ENCODE data around the gene RAB11FIP5. TPM values are rescaled to one million over a fixed set of nuclear protein-coding genes. Genes with fewer than 3 reads are reported as not detected.

Gene RAB11FIP5
- total and polyA plus RNA-seq, 2 donors (not counting 3 experiments of a cell fraction or from before 2014, with no cell fraction given): 36.6 to 47.0 TPM

DNA sequence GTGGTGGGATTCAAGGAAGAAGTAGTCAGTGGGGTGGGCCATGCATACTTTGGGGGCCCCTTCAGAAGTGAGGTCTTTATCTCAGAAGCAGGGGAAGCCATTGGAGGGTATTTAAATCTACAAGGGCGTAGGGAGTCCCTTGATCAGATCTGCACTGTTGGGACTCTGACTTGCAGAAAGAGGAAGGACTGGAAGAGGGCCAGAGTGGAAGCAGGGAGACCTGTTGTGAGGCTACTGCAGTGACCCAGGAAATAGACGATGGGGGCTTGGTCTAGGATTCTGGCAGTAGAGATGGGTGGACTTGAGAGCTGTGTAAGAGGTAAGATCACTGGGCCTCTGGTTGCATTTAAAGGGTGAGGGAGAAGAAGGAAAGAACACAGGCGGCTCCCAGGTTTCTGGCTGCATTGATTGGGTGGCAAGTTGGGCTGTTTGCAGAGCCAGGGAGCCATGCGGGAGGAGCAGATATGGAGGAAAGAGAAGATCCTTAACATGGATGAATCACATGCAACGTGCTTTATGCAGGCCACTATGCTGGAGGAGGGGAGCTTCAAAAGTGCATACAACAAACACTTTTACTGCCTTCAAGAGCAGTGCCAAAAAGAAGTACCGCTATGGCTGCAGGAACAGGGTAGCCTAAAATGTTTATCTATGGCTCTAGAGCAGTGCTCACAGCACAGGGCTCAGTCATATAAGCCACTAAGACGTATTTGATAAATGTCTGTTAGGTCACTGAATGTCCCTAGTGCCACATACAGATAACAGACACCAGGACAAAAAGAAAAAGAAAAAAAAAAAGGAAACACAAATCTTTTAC lies 43.5 kb downstream of the RAB11FIP5 start:
- peak overlapping the region; percentile 85 for H3K9ac ChIP-seq (replicated peaks; ENCODE audit: extremely low read depth, insufficient read depth, low read length)
- FAIRE-seq: no peak
- H3K79me2 ChIP-seq (ENCODE audit: control insufficient read depth, insufficient read depth, low read length): peaks cover 41% of the 10 kb centered on the region
- dilution Hi-C loops (cut with MboI; ENCODE audit: extremely low pct_ligation_motif_present, low sequenced_read_pairs) (no loop called here), intact Hi-C loops (cut with micrococcal nuclease) (no loop called here)
- H3K4me2 ChIP-seq (ENCODE audit: insufficient read depth, low read length): peak overlapping the region; percentile 78
- H2AFZ ChIP-seq (ENCODE audit: low read depth, low read length): no peak overlapping the region
- CTCF ChIA-PET: interaction anchor here (1.3 kb wide), 1 partner anchor 42 kb away, joined by 3 read pairs; no protein-coding TSS in a partner anchor
- H3K27me3 ChIP-seq (ENCODE audit: control insufficient read depth in 2 of 2, insufficient read depth in 2 of 2, low read length in 2 of 2): no peaks in the 10 kb centered on the region
- POLR2A ChIA-PET: no interaction called here
- no peaks in the 10 kb centered on the region for H3K9me1 ChIP-seq (replicated peaks; ENCODE audit: control insufficient read depth, extremely low read depth, insufficient read depth, low read length)
- H3K4me3 ChIP-seq (replicated peaks in 1 of 3; ENCODE audit: insufficient read depth in 1 of 3, low read depth in 1 of 3, low read length in 3 of 3): peak overlapping the region in 2 of 3 experiments; percentile 77 to 86
- H3K9me3 ChIP-seq (replicated peaks; ENCODE audit: control insufficient read depth, insufficient read depth, low read length): no peaks in the 10 kb centered on the region
- peaks cover 0 to 5% of the 10 kb centered on the region in 2 experiments for H3K36me3 ChIP-seq (ENCODE audit: control insufficient read depth in 2 of 2, extremely low read depth in 1 of 2, insufficient read depth in 2 of 2, low read length in 2 of 2)
- no peak overlapping the region for H3K27ac ChIP-seq (ENCODE audit: insufficient read depth, low read depth, low read length)
- H3K4me1 ChIP-seq (ENCODE audit: control insufficient read depth, extremely low read depth, insufficient read depth, low read length): peaks cover 21% of the 10 kb centered on the region
- BruUV-seq (replicated peaks): no TSS peak
- no peaks in the 10 kb centered on the region for H4K20me1 ChIP-seq (replicated peaks; ENCODE audit: control insufficient read depth, extremely low read depth, insufficient read depth, low read length)
- TF ChIP-seq GATA2 (IDR thresholded peaks at IDR 0.05; ENCODE audit: insufficient read depth, insufficient read length, low read depth, low read length): no peak
- TF ChIP-seq, protein P1, sequence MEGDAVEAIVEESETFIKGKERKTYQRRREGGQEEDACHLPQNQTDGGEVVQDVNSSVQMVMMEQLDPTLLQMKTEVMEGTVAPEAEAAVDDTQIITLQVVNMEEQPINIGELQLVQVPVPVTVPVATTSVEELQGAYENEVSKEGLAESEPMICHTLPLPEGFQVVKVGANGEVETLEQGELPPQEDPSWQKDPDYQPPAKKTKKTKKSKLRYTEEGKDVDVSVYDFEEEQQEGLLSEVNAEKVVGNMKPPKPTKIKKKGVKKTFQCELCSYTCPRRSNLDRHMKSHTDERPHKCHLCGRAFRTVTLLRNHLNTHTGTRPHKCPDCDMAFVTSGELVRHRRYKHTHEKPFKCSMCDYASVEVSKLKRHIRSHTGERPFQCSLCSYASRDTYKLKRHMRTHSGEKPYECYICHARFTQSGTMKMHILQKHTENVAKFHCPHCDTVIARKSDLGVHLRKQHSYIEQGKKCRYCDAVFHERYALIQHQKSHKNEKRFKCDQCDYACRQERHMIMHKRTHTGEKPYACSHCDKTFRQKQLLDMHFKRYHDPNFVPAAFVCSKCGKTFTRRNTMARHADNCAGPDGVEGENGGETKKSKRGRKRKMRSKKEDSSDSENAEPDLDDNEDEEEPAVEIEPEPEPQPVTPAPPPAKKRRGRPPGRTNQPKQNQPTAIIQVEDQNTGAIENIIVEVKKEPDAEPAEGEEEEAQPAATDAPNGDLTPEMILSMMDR (IDR thresholded peaks at IDR 0.05; ENCODE audit: extremely low read depth in 1 of 2, insufficient read depth in 1 of 2, low read depth in 1 of 2, low read length in 2 of 2): no peak
- no peak for DNase-seq (ENCODE audit: low read depth, low spot score)

GRCh38 chr2:73068147-73068546 lies 44.6 kb downstream of the RAB11FIP5 start:
- H3K9ac ChIP-seq (replicated peaks; ENCODE audit: extremely low read depth, insufficient read depth, low read length): no peak overlapping the region
- H3K4me1 ChIP-seq (ENCODE audit: control insufficient read depth, extremely low read depth, insufficient read depth, low read length): peaks cover 31% of the 10 kb centered on the region
- no peaks in the 10 kb centered on the region for H3K9me1 ChIP-seq (replicated peaks; ENCODE audit: control insufficient read depth, extremely low read depth, insufficient read depth, low read length)
- dilution Hi-C loops (cut with MboI; ENCODE audit: extremely low pct_ligation_motif_present, low sequenced_read_pairs) (no loop called here), intact Hi-C loops (cut with micrococcal nuclease) (no loop called here)
- H2AFZ ChIP-seq (ENCODE audit: low read depth, low read length): no peak overlapping the region
- no peaks in the 10 kb centered on the region for H3K9me3 ChIP-seq (replicated peaks; ENCODE audit: control insufficient read depth, insufficient read depth, low read length)
- no TSS peak for BruUV-seq (replicated peaks)
- H3K4me2 ChIP-seq (ENCODE audit: insufficient read depth, low read length): no peak overlapping the region
- ChIA-PET POLR2A (no interaction called here), CTCF (interaction anchor here (1.0 kb wide), 1 partner anchor 17 kb away, joined by 4 read pairs; no protein-coding TSS in a partner anchor)
- H4K20me1 ChIP-seq (replicated peaks; ENCODE audit: control insufficient read depth, extremely low read depth, insufficient read depth, low read length): no peaks in the 10 kb centered on the region
- TF ChIP-seq JUN (IDR thresholded peaks at IDR 0.05; ENCODE audit: borderline replicate concordance, insufficient read depth, insufficient read length, low read depth): no peak
- TF ChIP-seq, protein P1 (IDR thresholded peaks at IDR 0.05; ENCODE audit: extremely low read depth in 1 of 2, insufficient read depth in 1 of 2, low read depth in 1 of 2, low read length in 2 of 2): no peak
- no peak for TF ChIP-seq GATA2 (IDR thresholded peaks at IDR 0.05; ENCODE audit: insufficient read depth, insufficient read length, low read depth, low read length)
- no peak for TF ChIP-seq MYC (IDR thresholded peaks at IDR 0.05; ENCODE audit: low read depth, low read length)
- no peak for TF ChIP-seq POLR2A (IDR thresholded peaks at IDR 0.05; ENCODE audit: low read depth, low read length)
- no peak for TF ChIP-seq FOS (IDR thresholded peaks at IDR 0.05; ENCODE audit: borderline replicate concordance, insufficient read depth, low read length)
- TF ChIP-seq EZH2 (IDR thresholded peaks at IDR 0.05; ENCODE audit: borderline replicate concordance, low read depth, low read length, severe bottlenecking): no peak
- TF ChIP-seq MAX (IDR thresholded peaks at IDR 0.05; ENCODE audit: insufficient read depth, insufficient read length): no peak
- TF ChIP-seq POLR2AphosphoS5 (IDR thresholded peaks at IDR 0.05; ENCODE audit: insufficient read depth, low read depth, low read length): no peak
- H3K79me2 ChIP-seq (ENCODE audit: control insufficient read depth, insufficient read depth, low read length): peaks cover 46% of the 10 kb centered on the region
- no peak overlapping the region for H3K4me3 ChIP-seq (replicated peaks in 1 of 3; ENCODE audit: insufficient read depth in 1 of 3, low read depth in 1 of 3, low read length in 3 of 3)
- DNase-seq (ENCODE audit: low read depth, low spot score) (no peak), FAIRE-seq (no peak)
- H3K27me3 ChIP-seq (ENCODE audit: control insufficient read depth in 2 of 2, insufficient read depth in 2 of 2, low read length in 2 of 2): no peaks in the 10 kb centered on the region
- H3K36me3 ChIP-seq (ENCODE audit: control insufficient read depth in 2 of 2, extremely low read depth in 1 of 2, insufficient read depth in 2 of 2, low read length in 2 of 2): no peaks in the 10 kb centered on the region
- H3K27ac ChIP-seq (ENCODE audit: insufficient read depth, low read depth, low read length): no peak overlapping the region
